Measurements from ENCODE around the gene HIC1. TPM values are rescaled to one million over a fixed set of nuclear protein-coding genes. Genes with fewer than 3 reads are reported as not detected.
"Not testable (repeated sequence)": the region's sequence is repeated elsewhere in the genome, so short reads cannot be mapped to it uniquely, and the experiment has no call there.

Gene HIC1
- 14.9 TPM for total RNA-seq

- DNase-seq (ENCODE audit: low spot score): peak; percentile 83
Measured at GRCh38 chr17:2054512-2055291, at the start of gene HIC1. Gene HIC1 (plus strand): TSS chr17:2055103. CDS start chr17:2056691, 1,588 bp downstream.

- no peak for DNase-seq (ENCODE audit: low spot score)
Measured at GRCh38 chr17:2008332-2009126, 46.4 kb upstream of the HIC1 start.

- no peak for DNase-seq (ENCODE audit: low spot score)
Measured at GRCh38 chr17:2009737-2010136, 45.2 kb upstream of the HIC1 start.

- peak; percentile 77 for DNase-seq (ENCODE audit: low spot score)
Measured at GRCh38 chr17:2011411-2012371, 43.2 kb upstream of the HIC1 start.

GRCh38 chr17:2012499-2012898 is 42.4 kb upstream of the HIC1 start:
- no peak for DNase-seq (ENCODE audit: low spot score)

- not testable (repeated sequence) for DNase-seq (ENCODE audit: low spot score)
Measured at GRCh38 chr17:2013220-2013993, 41.5 kb upstream of the HIC1 start.

- no peak for DNase-seq (ENCODE audit: low spot score)
Measured at GRCh38 chr17:2013994-2014317, 40.9 kb upstream of the HIC1 start.

- DNase-seq (ENCODE audit: low spot score): no peak
Measured at GRCh38 chr17:2015314-2015713, 39.6 kb upstream of the HIC1 start.

GRCh38 chr17:2016494-2016893 is 38.4 kb upstream of the HIC1 start:
- DNase-seq (ENCODE audit: low spot score): no peak

GRCh38 chr17:2017274-2017941 is 37.5 kb upstream of the HIC1 start:
- DNase-seq (ENCODE audit: low spot score): no peak

GRCh38 chr17:2018716-2019510 is 36.0 kb upstream of the HIC1 start:
- DNase-seq (ENCODE audit: low spot score): no peak

- no peak for DNase-seq (ENCODE audit: low spot score)
Measured at GRCh38 chr17:2019723-2020122, 35.2 kb upstream of the HIC1 start.

GRCh38 chr17:2020721-2021120 is 34.2 kb upstream of the HIC1 start:
- DNase-seq (ENCODE audit: low spot score): no peak

- no peak for DNase-seq (ENCODE audit: low spot score)
Measured at GRCh38 chr17:2022647-2023240, 32.2 kb upstream of the HIC1 start.

GRCh38 chr17:2023256-2023655 is 31.6 kb upstream of the HIC1 start:
- DNase-seq (ENCODE audit: low spot score): no peak

GRCh38 chr17:2023692-2024571 is 31.0 kb upstream of the HIC1 start:
- DNase-seq (ENCODE audit: low spot score): peak; percentile 80

- no peak for DNase-seq (ENCODE audit: low spot score)
Measured at GRCh38 chr17:2024572-2025219, 30.2 kb upstream of the HIC1 start.

- DNase-seq (ENCODE audit: low spot score): peak; percentile 83
Measured at GRCh38 chr17:2025220-2025621, 29.7 kb upstream of the HIC1 start, which contains the start of gene RTN4RL1. Gene RTN4RL1 (minus strand): TSS chr17:2025334. CDS start chr17:2024865, 469 bp downstream.

All from ureter (tissue), 1 donor.